Calu3 (cell line): ENCODE results near the gene NRIP3. TPM values are rescaled to one million over a fixed set of nuclear protein-coding genes. Genes with fewer than 3 reads are reported as not detected.

Experiments used
- BruUV-seq: library from RNA; stranded (reverse); fragments of 400-500 nt; replicated peaks from 2 replicates; lab custom pipeline; 2021; lab: Mats Ljungman, UMichigan
- CTCF ChIA-PET: fragments of 300-600 bp; sonication (Branson Sonifier 250); formaldehyde crosslinking; loops from one replicate; lab custom pipeline; 2022; ENCODE audit warnings: antibody characterized with exemption; lab: Charles Lee
- DNase-seq: peaks from one replicate; pipeline ENCODE4 v3.0.0; 2022
- H3K27ac Mint-ChIP-seq: one replicate; pipeline ENCODE4 v1.8.0; 2022; ENCODE audit warnings: mixed read lengths; ENCODE audit not compliant: unreplicated experiment
- H3K27me3 Mint-ChIP-seq: one replicate; pipeline ENCODE4 v1.8.0; 2022; ENCODE audit warnings: mixed read lengths; ENCODE audit not compliant: unreplicated experiment
- H3K36me3 Mint-ChIP-seq: one replicate; pipeline ENCODE4 v1.8.0; 2022; ENCODE audit warnings: mild to moderate bottlenecking, moderate library complexity, mixed read lengths; ENCODE audit not compliant: insufficient read depth, unreplicated experiment
- H3K4me1 Mint-ChIP-seq: one replicate; pipeline ENCODE4 v1.8.0; 2022; ENCODE audit warnings: mild to moderate bottlenecking, low read depth, mixed read lengths; ENCODE audit not compliant: unreplicated experiment
- H3K4me3 Mint-ChIP-seq: one replicate; pipeline ENCODE4 v1.8.0; 2022; ENCODE audit warnings: mild to moderate bottlenecking, low read depth, moderate library complexity, mixed read lengths; ENCODE audit not compliant: unreplicated experiment
- H3K9me3 Mint-ChIP-seq: one replicate; pipeline ENCODE4 v1.8.0; 2022; ENCODE audit warnings: low read depth, mixed read lengths; ENCODE audit not compliant: unreplicated experiment
- CTCF ChIP-seq: fragments of 200-600 bp; IDR thresholded peaks from one replicate; pipeline ENCODE4 v1.8.0; 2022; ENCODE audit warnings: antibody characterized with exemption; ENCODE audit not compliant: unreplicated experiment
- intact Hi-C: fragments of 100-400 bp; cut with micrococcal nuclease; formaldehyde crosslinking; loops from one replicate; pipeline ENCODE4 v1.10.0; 2022; ENCODE audit not compliant: unreplicated experiment
- total RNA-seq: library from RNA; stranded (reverse); gene quantifications from 2 replicates; pipeline ENCODE4 v1.2.3, GENCODE V29; 2022

NRIP3 gene
- total RNA-seq, 1 experiment from 2014 or later: 0.83 TPM

DNA sequence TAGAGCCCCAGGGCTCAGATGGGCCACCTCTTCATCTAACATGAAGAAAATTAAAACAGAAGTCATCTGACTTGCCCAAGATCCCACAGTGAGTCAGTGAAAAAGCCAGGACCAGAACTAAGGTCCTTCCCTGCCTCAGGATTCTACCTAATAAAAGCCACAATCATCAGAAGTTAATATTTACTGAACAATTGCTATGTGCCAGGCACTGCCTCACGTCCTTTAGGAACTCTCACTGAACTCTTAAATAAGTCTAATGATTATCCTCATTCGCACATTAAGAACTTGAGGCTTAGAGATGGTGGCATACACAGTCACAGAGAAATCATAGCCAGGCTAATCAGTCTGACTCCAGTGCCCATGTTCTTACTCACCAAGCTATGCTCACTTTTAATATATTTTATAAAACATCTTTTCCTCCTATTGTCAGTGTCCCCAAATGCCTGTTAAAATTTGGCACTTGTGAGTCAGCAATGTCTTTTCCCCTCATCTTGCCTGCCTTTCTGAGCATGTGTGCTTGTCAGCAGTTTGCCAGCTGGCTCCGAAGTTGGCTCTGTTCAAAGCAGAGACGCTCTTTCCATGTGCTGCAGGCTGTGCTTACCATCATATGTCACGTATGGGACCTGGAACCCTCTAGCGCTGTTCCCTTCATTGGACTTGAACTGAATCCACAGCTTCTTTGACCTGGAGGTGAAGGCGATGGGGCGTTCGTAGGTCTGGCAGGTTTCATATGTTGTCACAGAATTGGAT lies 21.5 kb upstream of the NRIP3 start:
- DNase-seq: no peak
- H3K4me1 Mint-ChIP-seq: no peaks in the 10 kb centered on the region
- no peak overlapping the region for H3K4me3 Mint-ChIP-seq
- H3K27me3 Mint-ChIP-seq: peaks cover 67% of the 10 kb centered on the region
- CTCF ChIA-PET: no interaction called here
- no peak overlapping the region for H3K27ac Mint-ChIP-seq
- no peak for TF ChIP-seq CTCF
- H3K36me3 Mint-ChIP-seq: no peaks in the 10 kb centered on the region
- no TSS peak for BruUV-seq
- no peaks in the 10 kb centered on the region for H3K9me3 Mint-ChIP-seq
- intact Hi-C loops: no loop called here

DNA sequence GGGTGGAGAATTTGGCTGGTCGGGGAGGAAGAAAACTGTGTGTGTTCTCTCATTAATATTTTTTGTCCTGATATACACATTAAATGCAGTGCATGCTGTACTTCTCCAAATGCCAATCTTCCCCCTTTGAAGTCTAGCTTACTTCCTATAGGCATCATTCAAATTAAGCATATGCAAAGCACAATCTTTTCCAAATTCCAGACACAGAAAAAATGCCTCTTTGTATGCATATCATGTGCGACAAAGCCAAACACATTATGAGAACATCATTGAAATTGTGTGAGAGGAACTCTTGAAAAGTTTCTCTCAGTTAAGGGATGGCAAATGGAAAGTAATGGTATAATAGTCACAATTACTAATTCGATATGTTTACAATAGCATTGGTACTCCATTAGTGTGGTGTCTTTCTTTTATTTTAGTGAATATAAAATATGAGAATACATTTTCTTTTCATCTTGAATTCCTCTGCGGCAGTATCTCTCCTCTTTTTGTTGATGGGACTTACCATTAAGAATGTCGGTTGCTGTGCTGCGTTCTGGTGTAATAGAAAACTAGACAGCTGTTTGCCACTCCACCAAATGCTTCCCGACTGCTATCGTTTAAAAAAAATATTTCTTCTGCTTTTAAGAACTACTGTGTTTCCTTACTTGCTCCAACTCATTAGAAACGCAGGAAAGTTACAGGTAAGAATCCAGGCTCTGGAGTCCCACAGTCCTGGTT lies 19.3 kb upstream of the NRIP3 start:
- CTCF ChIA-PET: no interaction called here
- intact Hi-C loops: no loop called here
- no peak for TF ChIP-seq CTCF
- H3K4me1 Mint-ChIP-seq: no peaks in the 10 kb centered on the region
- no peak overlapping the region for H3K27ac Mint-ChIP-seq
- no peak for DNase-seq
- H3K9me3 Mint-ChIP-seq: no peaks in the 10 kb centered on the region
- peaks cover 58% of the 10 kb centered on the region for H3K27me3 Mint-ChIP-seq
- H3K36me3 Mint-ChIP-seq: no peaks in the 10 kb centered on the region
- H3K4me3 Mint-ChIP-seq: no peak overlapping the region
- BruUV-seq: no TSS peak

GRCh38 chr11:9020916-9021315 lies 17.1 kb upstream of the NRIP3 start:
- Mint-ChIP-seq H3K4me1 (no peaks in the 10 kb centered on the region), H3K27me3 (peaks cover 61% of the 10 kb centered on the region), H3K4me3 (no peak overlapping the region), H3K27ac (no peak overlapping the region), H3K9me3 (no peaks in the 10 kb centered on the region), H3K36me3 (no peaks in the 10 kb centered on the region)
- TF ChIP-seq CTCF: no peak
- intact Hi-C loops: no loop called here
- CTCF ChIA-PET: no interaction called here
- no TSS peak for BruUV-seq
- no peak for DNase-seq

DNA sequence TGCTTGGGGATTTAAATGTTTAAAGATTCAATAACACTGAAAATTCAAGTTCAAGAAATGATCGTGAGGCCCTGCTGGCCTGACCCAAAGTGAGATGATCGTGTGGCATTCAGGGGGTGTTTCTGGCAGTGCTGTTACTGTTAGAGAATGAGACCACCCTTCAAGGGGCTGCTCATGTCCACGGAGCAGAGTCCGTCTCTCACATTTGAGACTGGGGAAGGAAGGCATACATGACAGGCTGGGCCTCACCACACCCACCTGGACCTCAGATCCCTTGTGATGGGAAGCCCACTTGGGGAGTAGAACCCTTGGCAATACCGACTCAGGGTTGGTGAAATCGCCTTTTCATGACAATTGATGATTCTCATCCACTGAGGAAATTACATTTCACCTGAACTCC lies 16.1 kb upstream of the NRIP3 start:
- TF ChIP-seq CTCF: no peak
- Mint-ChIP-seq H3K4me3 (no peak overlapping the region), H3K36me3 (no peaks in the 10 kb centered on the region), H3K9me3 (no peaks in the 10 kb centered on the region), H3K4me1 (no peaks in the 10 kb centered on the region), H3K27me3 (peaks cover 51% of the 10 kb centered on the region), H3K27ac (no peak overlapping the region)
- BruUV-seq: no TSS peak
- CTCF ChIA-PET: no interaction called here
- DNase-seq: no peak
- intact Hi-C loops: loop anchor here (5.0 kb wide), 2 partner anchors 102 to 487 kb away; no protein-coding TSS in a partner anchor
